ENCODE data around the gene RAPGEF5. TPM values are rescaled to one million over a fixed set of nuclear protein-coding genes. Genes with fewer than 3 reads are reported as not detected.

The RAPGEF5 gene
- total RNA-seq, 4 donors from 2014 or later: 7.4 to 16.2 (median 12.1) TPM

- ATAC-seq (no peak), DNase-seq (no peak)
- intact Hi-C loops (cut with DNase I; ENCODE audit: low total_unique reads) (no loop called here), in situ Hi-C loops (cut with MboI; ENCODE audit: low sequenced_read_pairs in 4 of 4) (no loop called here)
- Histone ChIP-seq H3K27ac (no peak overlapping the region), H3K27me3 (no peaks in the 10 kb centered on the region), H3K36me3 (no peaks in the 10 kb centered on the region), H3K4me3 (no peak overlapping the region), H3K9me3 (no peaks in the 10 kb centered on the region), H3K4me1 (no peaks in the 10 kb centered on the region)
- no peak for TF ChIP-seq POLR2A (IDR thresholded peaks at IDR 0.05)
- TF ChIP-seq CTCF (IDR thresholded peaks at IDR 0.05 in 4 of 5, conservative IDR thresholded peaks at IDR 0.05 in 1 of 5): no peak
These were observed 13.3 kb downstream of the RAPGEF5 start for GRCh38 chr7:22343612-22344011.

- DNase-seq (no peak), ATAC-seq (no peak)
- TF ChIP-seq POLR2A (IDR thresholded peaks at IDR 0.05) (no peak), CTCF (IDR thresholded peaks at IDR 0.05 in 4 of 5, conservative IDR thresholded peaks at IDR 0.05 in 1 of 5) (no peak)
- Histone ChIP-seq H3K4me1 (no peaks in the 10 kb centered on the region), H3K27ac (no peak overlapping the region), H3K4me3 (no peak overlapping the region), H3K36me3 (no peaks in the 10 kb centered on the region), H3K9me3 (no peaks in the 10 kb centered on the region), H3K27me3 (no peaks in the 10 kb centered on the region)
- intact Hi-C loops (cut with DNase I; ENCODE audit: low total_unique reads): no loop called here
- in situ Hi-C loops (cut with MboI; ENCODE audit: low sequenced_read_pairs in 4 of 4): no loop called here
These were observed 13.9 kb downstream of the RAPGEF5 start for GRCh38 chr7:22343071-22343470.

- intact Hi-C loops (cut with DNase I; ENCODE audit: low total_unique reads): no loop called here
- H3K4me1 ChIP-seq: no peaks in the 10 kb centered on the region
- H3K4me3 ChIP-seq: no peak overlapping the region
- H3K27me3 ChIP-seq: no peaks in the 10 kb centered on the region
- DNase-seq (no peak), ATAC-seq (no peak)
- H3K36me3 ChIP-seq: no peaks in the 10 kb centered on the region
- TF ChIP-seq CTCF (IDR thresholded peaks at IDR 0.05 in 4 of 5, conservative IDR thresholded peaks at IDR 0.05 in 1 of 5): no peak
- in situ Hi-C loops (cut with MboI; ENCODE audit: low sequenced_read_pairs in 4 of 4): no loop called here
- H3K9me3 ChIP-seq: no peaks in the 10 kb centered on the region
- no peak overlapping the region for H3K27ac ChIP-seq
These were observed 17.1 kb downstream of the RAPGEF5 start for GRCh38 chr7:22339725-22340390.

GRCh38 chr7:22338877-22339276 is 18.1 kb downstream of the RAPGEF5 start:
- ATAC-seq (no peak), DNase-seq (no peak)
- no peaks in the 10 kb centered on the region for H3K4me1 ChIP-seq
- no peak overlapping the region for H3K4me3 ChIP-seq
- H3K27me3 ChIP-seq: no peaks in the 10 kb centered on the region
- no peak overlapping the region for H3K27ac ChIP-seq
- TF ChIP-seq CTCF (IDR thresholded peaks at IDR 0.05 in 4 of 5, conservative IDR thresholded peaks at IDR 0.05 in 1 of 5): no peak
- H3K9me3 ChIP-seq: no peaks in the 10 kb centered on the region
- in situ Hi-C loops (cut with MboI; ENCODE audit: low sequenced_read_pairs in 4 of 4): no loop called here
- intact Hi-C loops (cut with DNase I; ENCODE audit: low total_unique reads): no loop called here
- H3K36me3 ChIP-seq: no peaks in the 10 kb centered on the region

- no peaks in the 10 kb centered on the region for H3K36me3 ChIP-seq
- no peaks in the 10 kb centered on the region for H3K27me3 ChIP-seq
- no peak for TF ChIP-seq POLR2A (IDR thresholded peaks at IDR 0.05)
- TF ChIP-seq CTCF (IDR thresholded peaks at IDR 0.05 in 4 of 5, conservative IDR thresholded peaks at IDR 0.05 in 1 of 5): no peak
- H3K9me3 ChIP-seq: no peaks in the 10 kb centered on the region
- no peaks in the 10 kb centered on the region for H3K4me1 ChIP-seq
- in situ Hi-C loops (cut with MboI; ENCODE audit: low sequenced_read_pairs in 4 of 4) (no loop called here), intact Hi-C loops (cut with DNase I; ENCODE audit: low total_unique reads) (no loop called here)
- ATAC-seq: no peak
- no peak overlapping the region for H3K4me3 ChIP-seq
- no peak for DNase-seq
- H3K27ac ChIP-seq: no peak overlapping the region
These were observed 18.5 kb downstream of the RAPGEF5 start for GRCh38 chr7:22338411-22338810.

Measured in gastrocnemius medialis (tissue), 4 donors.